CD4-positive, alpha-beta T cell treated with Interleukin-17A for 1 hour (primary cell): ENCODE results near the gene DNAJB11.
"Not testable (repeated sequence)": the region's sequence is repeated elsewhere in the genome, so short reads cannot be mapped to it uniquely, and the experiment has no call there.

Experiments
- DNase-seq: peaks from one replicate; pipeline ENCODE4 v3.0.0-alpha.2; 2020

The DNAJB11 gene

GRCh38 chr3:186620213-186621092 is 49.9 kb downstream of the DNAJB11 start:
- DNase-seq, result no peak

GRCh38 chr3:186621894-186622650 is 51.6 kb downstream of the DNAJB11 start:
- DNase-seq, result no peak

DNA sequence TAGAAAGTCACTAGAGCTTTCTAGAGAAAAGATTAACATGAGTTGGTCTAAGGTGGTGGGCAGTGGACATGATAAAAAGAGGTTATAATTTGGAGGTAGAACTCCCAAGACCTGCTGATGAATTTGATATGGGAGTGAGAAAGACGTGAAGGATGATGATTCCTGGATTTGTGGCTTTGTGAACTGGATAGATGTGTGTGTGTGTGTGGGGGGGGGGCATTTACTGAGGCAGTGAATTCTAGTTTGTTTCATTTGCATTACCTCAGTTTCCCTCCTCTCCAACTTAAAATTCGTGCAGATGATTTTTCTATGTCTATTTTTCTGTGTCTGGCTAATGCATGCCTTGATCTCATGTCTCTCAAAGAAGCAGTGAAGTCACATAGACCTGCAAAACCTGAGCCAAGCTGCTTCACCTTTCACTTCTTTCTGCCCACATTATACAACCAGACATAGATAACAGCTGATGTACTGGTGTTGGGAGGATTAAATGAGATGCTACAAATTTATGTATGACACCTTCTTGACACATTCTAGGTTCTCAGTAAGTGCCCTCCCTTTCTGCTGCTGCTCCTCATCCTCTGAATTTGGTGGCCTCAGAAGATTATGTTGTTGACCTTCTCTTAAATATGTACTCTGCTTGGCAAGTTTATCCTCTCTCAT is 52.3 kb downstream of the DNAJB11 start:
- no peak for DNase-seq

- DNase-seq, result no peak
These were observed 54.1 kb downstream of the DNAJB11 start for GRCh38 chr3:186624598-186624997.

DNA sequence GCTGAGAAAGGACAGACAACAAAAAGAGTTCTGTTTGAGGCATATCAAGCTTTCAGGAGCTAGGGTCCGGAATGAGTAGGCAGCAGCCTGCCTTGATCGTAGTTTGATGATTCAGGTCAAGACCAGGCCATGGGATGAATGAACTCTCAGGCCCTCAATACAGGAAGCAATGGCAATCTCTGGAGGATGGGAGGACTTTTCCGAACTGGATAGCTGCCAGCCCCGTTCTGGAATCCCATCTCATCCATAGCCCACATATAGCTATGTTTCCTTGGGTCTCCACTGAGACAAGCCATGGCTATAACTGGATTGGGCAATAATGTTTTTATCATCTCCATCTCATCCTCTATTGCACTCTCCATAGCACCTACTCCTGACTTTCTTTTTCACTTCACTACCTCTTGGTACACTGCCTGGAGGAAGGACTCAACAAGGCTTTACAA is 55.1 kb downstream of the DNAJB11 start:
- DNase-seq, result no peak

DNA sequence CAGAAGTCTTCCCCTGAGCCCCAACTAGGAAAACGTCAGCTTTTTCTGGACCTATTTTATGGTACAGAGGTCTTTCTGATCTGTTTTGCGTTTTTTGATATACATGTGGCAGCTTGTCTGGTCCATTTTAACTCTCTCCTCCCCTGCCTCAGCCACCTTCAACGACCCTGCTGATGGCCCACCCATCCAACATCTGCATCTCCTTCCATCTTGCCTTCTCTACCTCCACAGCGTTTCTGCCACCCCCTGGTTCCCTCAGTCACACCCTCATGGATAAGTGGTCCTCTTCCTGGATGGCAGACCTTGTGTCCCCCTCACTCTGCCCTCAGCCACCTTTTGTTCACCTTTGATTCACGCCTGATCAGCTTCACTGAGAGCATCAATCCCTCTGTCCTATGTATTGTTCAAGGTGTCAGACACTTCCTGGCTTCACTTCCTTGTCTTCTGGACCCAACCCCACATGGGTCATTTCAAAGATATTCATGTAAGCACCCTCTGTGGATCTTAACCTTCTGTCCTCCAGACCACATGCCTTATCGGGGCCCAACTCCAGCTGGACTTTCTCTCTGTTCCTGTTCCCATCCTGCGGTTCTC is 55.8 kb downstream of the DNAJB11 start:
- no peak for DNase-seq

DNA sequence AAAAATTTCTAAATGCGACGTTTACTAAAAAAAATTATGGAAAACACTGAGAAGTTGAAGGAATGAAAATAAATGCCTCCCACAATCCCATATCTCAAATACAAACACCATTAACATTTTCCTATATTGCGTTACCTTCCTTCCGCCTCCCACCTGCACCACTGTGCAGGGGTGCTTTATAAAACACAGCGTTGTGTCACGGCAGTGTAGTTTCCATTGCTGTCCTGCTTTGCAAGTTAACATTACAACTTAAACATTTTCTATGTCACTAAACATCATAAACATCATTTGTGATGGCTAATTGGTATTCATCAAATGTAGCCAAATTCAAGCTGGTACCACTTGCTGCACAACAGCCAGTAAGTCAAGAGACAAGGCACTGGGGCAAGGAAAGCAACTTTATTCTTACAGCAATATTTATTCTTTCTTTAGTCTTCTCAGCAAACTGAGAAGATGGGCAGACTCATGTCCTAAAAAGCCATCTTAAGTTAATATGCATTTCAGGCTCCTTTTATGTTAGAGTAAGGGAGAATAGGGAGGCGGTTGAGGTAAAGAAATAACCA is 57.4 kb downstream of the DNAJB11 start:
- DNase-seq, result no peak

GRCh38 chr3:186628756-186629155 is 58.2 kb downstream of the DNAJB11 start:
- no peak for DNase-seq

DNA sequence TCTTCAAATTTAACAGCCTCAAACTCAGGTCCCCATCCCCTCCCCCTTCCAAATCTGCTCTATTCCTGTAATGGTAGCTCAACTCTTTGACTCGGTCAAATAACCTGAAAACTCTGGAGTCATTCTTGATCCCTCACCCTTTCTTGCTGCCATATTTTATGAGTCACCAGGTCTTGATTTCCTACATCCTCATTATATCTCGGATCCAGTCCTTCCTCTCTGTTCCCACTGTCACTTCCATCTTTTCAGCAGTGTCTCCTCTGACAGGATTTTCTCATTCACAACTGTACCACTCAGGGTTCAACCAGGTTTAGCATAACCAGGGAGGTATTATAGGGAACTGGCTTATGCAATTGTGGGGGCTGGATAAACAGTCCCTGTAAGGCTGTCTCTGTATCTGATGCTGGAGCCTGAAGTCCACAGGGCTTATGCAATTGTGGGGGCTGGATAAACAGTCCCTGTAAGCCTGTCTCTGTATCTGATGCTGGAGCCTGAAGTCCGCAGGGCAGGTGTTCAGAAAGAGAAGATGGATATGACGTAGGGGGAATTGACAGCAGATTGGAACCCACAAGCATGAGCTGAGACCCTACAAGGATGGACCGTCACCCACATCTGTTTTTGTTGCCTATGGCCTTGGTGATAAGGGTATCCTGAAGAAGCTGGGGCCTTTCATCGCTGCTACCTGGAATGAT is 60.6 kb downstream of the DNAJB11 start:
- DNase-seq, result no peak

- DNase-seq, result no peak
These were observed 63.0 kb downstream of the DNAJB11 start for GRCh38 chr3:186633481-186633880.

- DNase-seq, result not testable (repeated sequence)
These were observed 63.7 kb downstream of the DNAJB11 start for GRCh38 chr3:186634207-186634606.
